ENCODE results near the gene ZNF506. TPM values are rescaled to one million over a fixed set of nuclear protein-coding genes. Genes with fewer than 3 reads are reported as not detected.

Gene ZNF506
- total RNA-seq, 1 donor from 2014 or later = 24.5 TPM

DNA sequence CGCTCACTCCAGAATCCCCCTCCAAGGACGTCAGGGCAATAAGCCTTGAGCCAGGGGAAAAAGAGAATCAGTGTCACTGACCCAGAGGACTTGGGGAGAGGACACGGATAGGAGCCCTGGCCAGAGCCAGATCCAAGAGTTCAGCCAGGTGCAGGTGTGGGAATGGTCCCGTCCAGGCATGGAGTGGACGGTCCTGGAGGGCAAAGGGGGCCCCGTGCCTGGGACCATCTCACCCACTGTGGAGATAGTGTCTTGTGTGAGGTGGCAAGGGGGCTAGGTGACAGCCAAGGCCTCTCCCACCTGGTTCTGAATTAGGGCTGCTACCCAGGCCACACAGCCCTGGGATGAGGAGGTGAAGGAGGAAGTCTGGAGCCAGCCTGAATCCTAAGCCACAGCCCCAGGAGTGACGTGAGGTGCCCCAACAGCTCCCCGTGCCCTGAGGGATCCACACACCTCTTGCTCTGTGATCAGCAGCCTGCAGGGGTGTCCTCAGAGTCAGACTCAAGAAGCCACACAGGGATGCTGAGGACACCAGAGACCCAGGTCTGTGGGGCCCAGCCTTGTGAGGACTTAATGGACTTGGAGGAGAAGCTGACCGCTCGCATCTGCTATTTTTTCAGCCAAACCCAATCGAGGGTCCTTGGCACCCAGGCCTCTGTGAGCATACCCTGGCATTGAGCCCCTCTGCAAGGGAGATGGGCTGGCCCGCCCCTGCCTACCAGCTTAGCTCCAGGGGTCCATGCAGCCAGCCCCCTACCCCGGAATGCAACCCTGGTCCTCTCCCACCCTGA, 72.2 kb downstream of the ZNF506 start:
- Histone ChIP-seq H3K27me3 (ENCODE audit: low read depth) (no peaks in the 10 kb centered on the region), H3K9me3 (no peaks in the 10 kb centered on the region), H3K4me1 (no peaks in the 10 kb centered on the region), H3K4me3 (no peak overlapping the region), H3K36me3 (no peaks in the 10 kb centered on the region), H3K27ac (no peak overlapping the region)
- DNase-seq (no peak), ATAC-seq (no peak)
- TF ChIP-seq, protein P1, sequence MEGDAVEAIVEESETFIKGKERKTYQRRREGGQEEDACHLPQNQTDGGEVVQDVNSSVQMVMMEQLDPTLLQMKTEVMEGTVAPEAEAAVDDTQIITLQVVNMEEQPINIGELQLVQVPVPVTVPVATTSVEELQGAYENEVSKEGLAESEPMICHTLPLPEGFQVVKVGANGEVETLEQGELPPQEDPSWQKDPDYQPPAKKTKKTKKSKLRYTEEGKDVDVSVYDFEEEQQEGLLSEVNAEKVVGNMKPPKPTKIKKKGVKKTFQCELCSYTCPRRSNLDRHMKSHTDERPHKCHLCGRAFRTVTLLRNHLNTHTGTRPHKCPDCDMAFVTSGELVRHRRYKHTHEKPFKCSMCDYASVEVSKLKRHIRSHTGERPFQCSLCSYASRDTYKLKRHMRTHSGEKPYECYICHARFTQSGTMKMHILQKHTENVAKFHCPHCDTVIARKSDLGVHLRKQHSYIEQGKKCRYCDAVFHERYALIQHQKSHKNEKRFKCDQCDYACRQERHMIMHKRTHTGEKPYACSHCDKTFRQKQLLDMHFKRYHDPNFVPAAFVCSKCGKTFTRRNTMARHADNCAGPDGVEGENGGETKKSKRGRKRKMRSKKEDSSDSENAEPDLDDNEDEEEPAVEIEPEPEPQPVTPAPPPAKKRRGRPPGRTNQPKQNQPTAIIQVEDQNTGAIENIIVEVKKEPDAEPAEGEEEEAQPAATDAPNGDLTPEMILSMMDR (IDR thresholded peaks at IDR 0.05) = no peak
- intact Hi-C loops (cut with DNase I) = no loop called here

DNA sequence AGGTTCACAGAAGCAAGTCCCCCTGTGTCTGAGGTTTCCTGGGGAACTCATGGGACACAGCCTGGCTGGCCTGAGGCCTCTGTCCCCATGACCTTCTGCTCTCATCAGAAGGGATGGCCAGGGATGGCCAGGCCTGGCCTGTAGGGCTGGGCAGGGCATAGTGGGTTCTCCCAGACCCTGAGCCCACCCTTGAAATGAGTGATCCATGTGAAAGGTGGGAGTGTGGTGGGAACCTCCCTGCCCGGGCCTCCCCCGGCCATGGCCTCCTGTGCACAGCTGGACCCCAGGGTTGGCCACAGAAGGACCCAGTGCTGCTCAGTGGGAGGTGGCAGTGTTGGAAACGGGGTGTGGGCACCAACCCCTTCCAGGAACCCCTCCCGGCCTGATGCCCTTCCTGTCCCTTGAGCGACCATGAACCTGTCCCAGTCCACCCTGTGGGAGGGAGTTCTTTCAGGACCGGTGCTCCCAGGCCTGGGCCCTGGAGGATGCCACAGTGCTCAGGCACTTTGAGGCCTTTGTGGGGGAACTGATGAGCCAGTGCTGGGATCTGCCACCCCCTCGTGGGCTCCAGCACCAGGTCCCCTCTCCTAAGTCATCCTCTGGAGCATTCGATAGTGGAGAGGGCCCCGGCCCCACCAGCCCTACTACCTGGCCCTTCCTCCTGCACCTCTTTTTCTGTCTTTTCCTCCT, 73.2 kb downstream of the ZNF506 start:
- Histone ChIP-seq H3K36me3 (no peaks in the 10 kb centered on the region), H3K27me3 (ENCODE audit: low read depth) (no peaks in the 10 kb centered on the region), H3K4me3 (no peak overlapping the region), H3K27ac (no peak overlapping the region), H3K4me1 (no peaks in the 10 kb centered on the region), H3K9me3 (no peaks in the 10 kb centered on the region)
- TF ChIP-seq, protein P1 (IDR thresholded peaks at IDR 0.05) = no peak
- intact Hi-C loops (cut with DNase I) = no loop called here
- no peak for ATAC-seq
- no peak for DNase-seq

DNA sequence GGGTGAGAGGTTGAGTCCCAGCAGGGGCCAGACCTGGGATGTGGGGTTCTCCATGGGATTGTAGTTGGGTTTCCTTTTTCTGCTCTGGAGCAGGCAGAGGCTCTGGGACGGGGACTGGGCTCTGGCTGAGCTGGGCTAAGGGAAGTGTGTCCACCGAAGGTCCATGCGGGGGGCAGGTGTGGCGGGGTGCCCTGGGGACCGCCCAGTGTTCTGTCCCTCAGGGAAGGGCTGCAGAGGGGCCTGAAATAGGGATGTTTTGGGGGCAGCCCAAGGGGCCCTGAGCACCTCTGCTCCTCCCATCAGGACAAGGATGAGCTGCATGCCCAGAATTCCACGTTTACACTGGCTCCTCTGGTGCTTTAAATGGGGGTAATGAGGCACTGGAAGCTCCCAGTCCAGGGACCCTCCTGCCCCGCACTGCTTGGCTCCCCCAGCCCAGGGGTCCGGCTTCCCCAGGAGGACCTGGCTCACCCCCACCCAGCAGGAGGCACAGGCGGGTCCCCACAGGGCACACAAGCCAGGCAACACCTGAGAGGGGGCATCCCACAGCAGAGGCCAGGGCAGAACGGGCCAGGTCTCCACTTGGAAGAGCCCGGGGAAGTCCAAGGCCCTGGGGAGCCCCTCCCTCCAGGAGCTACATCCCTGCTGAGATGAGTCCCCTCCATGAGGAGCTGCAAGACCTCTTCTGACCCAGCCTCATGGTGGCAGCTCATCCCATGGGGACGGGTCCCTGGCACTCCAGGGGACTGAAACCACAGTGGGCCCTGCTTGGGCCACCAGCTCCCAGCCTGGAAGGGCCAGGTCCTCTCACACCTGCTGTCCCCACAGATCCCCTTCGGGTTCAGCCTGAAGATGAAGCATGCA, 74.0 kb downstream of the ZNF506 start:
- no peaks in the 10 kb centered on the region for H3K36me3 ChIP-seq
- H3K27me3 ChIP-seq (ENCODE audit: low read depth) = peaks cover under 1% of the 10 kb centered on the region
- DNase-seq = no peak
- ATAC-seq = no peak
- H3K4me1 ChIP-seq = no peaks in the 10 kb centered on the region
- H3K27ac ChIP-seq = no peak overlapping the region
- no peaks in the 10 kb centered on the region for H3K9me3 ChIP-seq
- H3K4me3 ChIP-seq = no peak overlapping the region
- TF ChIP-seq, protein P1 (IDR thresholded peaks at IDR 0.05) = no peak
- intact Hi-C loops (cut with DNase I) = no loop called here

DNA sequence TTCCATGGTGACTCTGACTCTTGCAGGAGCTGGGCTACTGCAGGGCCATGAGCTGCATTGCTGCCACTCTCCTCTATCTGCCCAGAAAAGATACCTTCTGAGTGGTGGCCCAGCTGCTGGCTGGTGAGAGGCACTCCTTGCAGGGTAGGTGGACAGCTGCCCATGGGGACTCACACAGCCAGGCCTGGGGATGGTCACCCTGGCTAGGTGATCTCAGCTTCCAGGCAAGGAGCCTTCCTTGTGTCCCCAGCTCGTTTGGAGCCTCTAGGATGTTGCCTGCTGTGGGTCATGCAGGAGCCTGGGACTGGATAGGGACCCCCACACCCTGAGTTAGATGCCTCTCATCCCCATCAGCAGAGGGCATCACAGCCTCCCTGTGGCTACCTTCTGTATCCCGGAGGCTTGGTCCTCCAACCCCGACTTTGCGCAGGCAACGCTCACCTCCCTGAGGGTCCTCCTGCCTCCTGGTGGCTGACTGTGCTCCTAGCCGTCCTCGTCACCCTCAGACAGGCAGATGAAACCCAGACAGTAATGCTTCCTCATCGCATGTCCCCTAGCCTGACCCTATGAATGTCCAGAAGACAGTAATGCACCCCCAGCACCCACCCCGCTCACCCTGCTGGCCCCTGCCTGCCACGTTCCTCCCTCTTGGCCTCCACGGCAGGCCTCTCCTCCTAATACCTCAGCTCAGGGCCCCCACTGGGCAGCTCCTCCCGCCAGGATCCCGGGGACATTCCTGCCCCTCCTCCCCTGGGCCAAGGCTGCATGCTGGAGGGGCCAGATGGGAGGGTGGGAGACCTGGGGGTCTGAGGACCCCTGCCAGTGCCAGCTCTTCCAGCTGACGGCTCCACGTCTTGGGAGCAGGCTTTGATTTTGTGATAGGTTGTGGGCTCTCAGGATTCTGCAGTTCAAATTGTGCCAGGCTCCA, 75.0 kb downstream of the ZNF506 start:
- no peak for ATAC-seq
- no peaks in the 10 kb centered on the region for H3K36me3 ChIP-seq
- TF ChIP-seq, protein P1 (IDR thresholded peaks at IDR 0.05) = no peak
- H3K27ac ChIP-seq = no peak overlapping the region
- no peaks in the 10 kb centered on the region for H3K4me1 ChIP-seq
- peaks cover 6% of the 10 kb centered on the region for H3K27me3 ChIP-seq (ENCODE audit: low read depth)
- intact Hi-C loops (cut with DNase I) = no loop called here
- DNase-seq = no peak
- no peak overlapping the region for H3K4me3 ChIP-seq
- H3K9me3 ChIP-seq = no peaks in the 10 kb centered on the region

Measured in lower lobe of right lung (tissue), 2 donors.